HepG2 (cell line): Measurements from ENCODE around the gene ATP6V0A1. TPM values are rescaled to one million over a fixed set of nuclear protein-coding genes. Genes with fewer than 3 reads are reported as not detected.

Source experiments
- ATM ChIP-seq: fragments of 450-650 bp; IDR thresholded peaks from 2 replicates; pipeline ENCODE4 v1.7.1; 2017; ENCODE audit warnings: mild to moderate bottlenecking, borderline replicate concordance
- CENPBD1 ChIP-seq: sonication (generic); formaldehyde crosslinking; IDR thresholded peaks from 2 replicates; pipeline ENCODE4 v1.8.0; 2022; ENCODE audit warnings: missing genetic modification reagents, low read depth, mild to moderate bottlenecking, borderline replicate concordance
- ETV5 ChIP-seq: IDR thresholded peaks from 2 replicates; pipeline ENCODE4 v1.6.1; 2018; ENCODE audit warnings: missing biosample characterization, missing genetic modification reagents, inconsistent platforms, borderline replicate concordance
- GTF3A ChIP-seq: sonication (generic); formaldehyde crosslinking; conservative IDR thresholded peaks from 2 replicates; pipeline ENCODE4 v1.4.0; 2020; ENCODE audit warnings: mild to moderate bottlenecking, missing genetic modification reagents
- KLF16 ChIP-seq, 2 experiments: sonication (generic) in 1 of 2; formaldehyde crosslinking in 1 of 2; IDR thresholded peaks; 2 replicates each; pipeline versions ENCODE4 v1.6.1 to v1.8.0; 2016 to 2023; ENCODE audit warnings: missing genetic modification reagents in 2 of 2, missing compliant biosample characterization in 1 of 2
- PRDM10 ChIP-seq: sonication (generic); formaldehyde crosslinking; IDR thresholded peaks from 2 replicates; pipeline ENCODE4 v1.4.0; 2020; ENCODE audit warnings: low read depth, missing genetic modification reagents
- SMARCE1 ChIP-seq: fragments of 450-650 bp; IDR thresholded peaks from 2 replicates; pipeline ENCODE4 v1.6.1; 2017; ENCODE audit warnings: borderline replicate concordance
- SP1 ChIP-seq, 2 experiments: fragments of 450-650 bp in 1 of 2; sonication (generic) in 1 of 2; formaldehyde crosslinking in 1 of 2; IDR thresholded peaks; 2 replicates each; pipeline versions ENCODE4 v1.4.0 to v1.6.1; 2016 to 2020; ENCODE audit warnings: missing genetic modification reagents in 1 of 2
- ZBTB7A ChIP-seq: sonication (generic); formaldehyde crosslinking; IDR thresholded peaks from 2 replicates; pipeline ENCODE4 v1.8.0; 2022; ENCODE audit warnings: mild to moderate bottlenecking, missing genetic modification reagents
- ZNF33A ChIP-seq: sonication (generic); formaldehyde crosslinking; IDR thresholded peaks from 2 replicates; pipeline ENCODE4 v1.5.1; 2020; ENCODE audit warnings: missing genetic modification reagents, mild to moderate bottlenecking, moderate library complexity, borderline replicate concordance
- ZNF513 ChIP-seq: sonication (generic); formaldehyde crosslinking; conservative IDR thresholded peaks from 2 replicates; pipeline ENCODE4 v1.5.0; 2020; ENCODE audit warnings: missing genetic modification reagents
- ZNF574 ChIP-seq: sonication (generic); formaldehyde crosslinking; IDR thresholded peaks from 2 replicates; pipeline ENCODE4 v1.4.0; 2020; ENCODE audit warnings: missing genetic modification reagents
- ZNF609 ChIP-seq: sonication (generic); formaldehyde crosslinking; IDR thresholded peaks from 2 replicates; pipeline ENCODE4 v1.4.0; 2020; ENCODE audit warnings: mild to moderate bottlenecking, missing genetic modification reagents, borderline replicate concordance
- ZNF775 ChIP-seq: sonication (generic); formaldehyde crosslinking; IDR thresholded peaks from 2 replicates; pipeline ENCODE4 v1.4.0; 2020; ENCODE audit warnings: missing genetic modification reagents, mild to moderate bottlenecking, moderate library complexity, borderline replicate concordance
- polyA plus RNA-seq, 8 experiments: library from polyadenylated mRNA; depleted of rRNA in 3 of 8; stranded (reverse) in 7 of 8; unstranded in 1 of 8; fragments of >200 nt; fragmentation: Illumina TruSeq in 4 of 8; extraction: Trizol in 4 of 8; gene quantifications; 2 replicates each; pipeline versions ENCODE4 v1.2.1 to v1.2.3, GENCODE V29; 2011 to 2016; ENCODE audit warnings: low read depth in 4 of 8, missing spikeins in 1 of 8, mixed read lengths in 1 of 8; ENCODE audit not compliant: insufficient read depth in 1 of 8
- total RNA-seq, 5 experiments: library from RNA; depleted of rRNA; stranded (reverse); fragments of >200 nt; fragmentation: Illumina TruSeq; extraction: Trizol; gene quantifications; 2 replicates each; pipeline ENCODE4 v1.2.3, GENCODE V29; 2016; ENCODE audit warnings: low read depth in 1 of 5

The ATP6V0A1 gene
- total and polyA plus RNA-seq, 2 of the 13 experiments (the other 11 are each of a cell fraction or from before 2014, with no cell fraction given) = 27.9 to 54.1 TPM

GRCh38 chr17:42530952-42531454, 72.3 kb downstream of the ATP6V0A1 start (continued):
- TF ChIP-seq PRDM10 (peak; percentile 81), SMARCE1 (no peak), ZNF574 (CRISPR knock-in tag) (peak; percentile 80), GTF3A (CRISPR knock-in tag) (0 out of 2 replicates have a peak, but pooled peaks have one; percentile 73), KLF16 (CRISPR knock-in tag; IDR thresholded peaks at IDR 0.05) (peak in 1 of 2 experiments; percentile 78; a peak in 2 of 4 replicates), ZNF609 (CRISPR knock-in tag) (peak; percentile 93), ETV5 (CRISPR knock-in tag) (peak; percentile 66), ZNF33A (no peak), ATM (no peak), ZNF513 (CRISPR knock-in tag) (no peak), ZBTB7A (CRISPR knock-in tag) (peak; percentile 97), ZNF775 (CRISPR knock-in tag) (0 out of 2 replicates have a peak, but pooled peaks have one; percentile 21), SP1 (IDR thresholded peaks at IDR 0.05) (no peak), SP1 (CRISPR knock-in tag; IDR thresholded peaks at IDR 0.05) (0 out of 2 replicates have a peak, but pooled peaks have one; percentile 40), CENPBD1 (CRISPR knock-in tag) (no peak)
